Measurements from ENCODE around the gene PLCB3. TPM values are rescaled to one million over a fixed set of nuclear protein-coding genes. Genes with fewer than 3 reads are reported as not detected.

PLCB3 gene
- total and polyA plus RNA-seq, 12 donors, result 5.0 to 89.5 (median 41.2) TPM

- H3K27ac ChIP-seq, result peak within 1 kb of the TSS; percentile 85 to 90 (median 87)
- peaks cover 0 to 12% of the 10 kb centered on the region in 2 donors for H3K36me3 ChIP-seq (replicated peaks in 1 of 2)
- peaks cover 32 to 44% of the 10 kb centered on the region in 2 donors for H3K4me1 ChIP-seq (replicated peaks in 1 of 2)
- no peaks in the 10 kb centered on the region for H3K9me3 ChIP-seq (replicated peaks in 1 of 3)
- H3K4me3 ChIP-seq, result peak within 1 kb of the TSS; percentile 72 to 82 (median 76)
- DNase-seq, result peak; percentile 87 to 92 (median 90)
- 0% methylated on average over 19 to 74 of the region's 74 CpGs for WGBS, 4 donors
- intact Hi-C loops (cut with DNase I), result no loop called here
- no peaks in the 10 kb centered on the region for H3K27me3 ChIP-seq
- TF ChIP-seq CTCF (IDR thresholded peaks at IDR 0.05), result peak in 4 of 6 experiments; percentile 13 to 27 (median 24)
- peak in 1 of 2 donors; percentile 18 for TF ChIP-seq POLR2A (IDR thresholded peaks at IDR 0.05)
These were observed 4.2 kb upstream of the PLCB3 start, which contains the start of gene PPP1R14B for GRCh38 chr11:64246871-64247728. PPP1R14B (minus strand) TSS chr11:64246943; CDS start chr11:64246673, 270 bp downstream.

GRCh38 chr11:64247729-64248531, 3.4 kb upstream of the PLCB3 start:
- Histone ChIP-seq H3K36me3 (replicated peaks in 1 of 2) (peaks cover 0 to 12% of the 10 kb centered on the region in 2 donors), H3K27me3 (no peaks in the 10 kb centered on the region), H3K27ac (peak overlapping the region in 4 of 5 donors; percentile 68 to 90 (median 87)), H3K4me1 (replicated peaks in 1 of 2) (peaks cover 32 to 44% of the 10 kb centered on the region in 2 donors), H3K9me3 (replicated peaks in 1 of 3) (no peaks in the 10 kb centered on the region), H3K4me3 (peak overlapping the region in 2 of 4 donors; percentile 72 to 82)
- intact Hi-C loops (cut with DNase I), result no loop called here
- no peak for TF ChIP-seq POLR2A (IDR thresholded peaks at IDR 0.05)
- no peak for TF ChIP-seq CTCF (IDR thresholded peaks at IDR 0.05)
- DNase-seq, result peak in 2 of 7 donors; percentile 32 to 33
- WGBS, 4 donors, result 33 to 44% (median 41%) methylated on average over 28 to 31 of the region's 31 CpGs

GRCh38 chr11:64248578-64248977, 2.8 kb upstream of the PLCB3 start:
- Histone ChIP-seq H3K27ac (no peak overlapping the region), H3K36me3 (replicated peaks in 1 of 2) (peaks cover 0 to 7% of the 10 kb centered on the region in 2 donors), H3K4me3 (no peak overlapping the region), H3K27me3 (no peaks in the 10 kb centered on the region), H3K9me3 (replicated peaks in 1 of 3) (no peaks in the 10 kb centered on the region), H3K4me1 (replicated peaks in 1 of 2) (peaks cover 37 to 45% of the 10 kb centered on the region in 2 donors)
- intact Hi-C loops (cut with DNase I), result no loop called here
- peak in 1 of 7 donors; percentile 17 for DNase-seq
- TF ChIP-seq POLR2A (IDR thresholded peaks at IDR 0.05) (no peak), CTCF (IDR thresholded peaks at IDR 0.05) (no peak)
- 64 to 80% (median 75%) methylated on average over 4 to 7 of the region's 7 CpGs for WGBS, 4 donors

- Histone ChIP-seq H3K27ac (no peak overlapping the region), H3K9me3 (replicated peaks in 1 of 3) (no peaks in the 10 kb centered on the region), H3K4me1 (replicated peaks in 1 of 2) (peaks cover 40 to 49% of the 10 kb centered on the region in 2 donors), H3K36me3 (replicated peaks in 1 of 2) (peaks cover 0 to 4% of the 10 kb centered on the region in 2 donors), H3K27me3 (no peaks in the 10 kb centered on the region), H3K4me3 (no peak overlapping the region)
- TF ChIP-seq POLR2A (IDR thresholded peaks at IDR 0.05), result no peak
- TF ChIP-seq CTCF (IDR thresholded peaks at IDR 0.05), result no peak
- DNase-seq, result no peak
- intact Hi-C loops (cut with DNase I), result no loop called here
- WGBS, 4 donors, result 60 to 90% (median 86%) methylated on average over 1 to 4 of the region's 4 CpGs
These were observed 2.3 kb upstream of the PLCB3 start for GRCh38 chr11:64249038-64249437.
